Activated T-cell treated with anti-CD3 and anti-CD28 coated beads for 1 hour (primary cell): ENCODE results near the gene ZRANB2.

Experiments used
- DNase-seq: peaks from one replicate; pipeline ENCODE4 v3.0.0-alpha.2; 2020; ENCODE audit warnings: low read depth

Gene ZRANB2

DNA sequence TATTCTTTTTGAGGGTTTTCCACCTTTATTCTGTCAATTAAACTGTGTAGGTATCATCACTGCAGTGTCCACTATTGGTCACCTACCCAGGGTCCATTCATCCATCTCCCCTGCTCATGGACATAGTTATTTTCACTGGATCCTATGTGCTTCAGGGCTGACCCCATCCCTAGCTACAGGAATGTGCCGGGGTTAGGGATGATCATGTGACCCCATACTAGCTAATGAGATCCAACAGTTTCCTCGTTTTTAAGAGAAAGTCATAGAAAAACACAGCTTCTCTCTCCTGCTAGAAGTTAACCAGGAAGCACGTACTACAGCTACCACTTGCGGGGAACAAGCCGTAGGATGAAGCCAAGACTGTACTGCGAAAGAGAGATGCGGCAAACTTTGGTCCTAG lies 52.8 kb downstream of the ZRANB2 start:
- no peak for DNase-seq

DNA sequence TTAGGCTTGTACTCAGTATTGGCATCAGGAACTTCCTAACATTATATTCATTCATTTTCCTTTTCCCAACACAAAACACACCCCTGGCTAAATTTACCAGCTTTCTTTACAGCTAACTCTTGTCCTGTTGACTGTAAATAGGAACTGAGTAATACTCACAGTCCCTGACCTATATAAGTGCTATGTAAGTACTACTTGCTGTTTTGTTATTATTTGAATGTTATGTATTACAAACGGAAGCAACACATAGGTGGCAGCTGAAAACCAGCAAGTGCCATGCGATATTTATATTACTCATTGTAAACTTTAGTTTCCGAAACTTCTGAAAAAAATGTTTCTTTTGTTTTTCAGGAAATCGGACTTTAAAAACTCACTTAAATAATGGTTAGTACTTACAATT lies 54.7 kb downstream of the ZRANB2 start:
- no peak for DNase-seq

DNA sequence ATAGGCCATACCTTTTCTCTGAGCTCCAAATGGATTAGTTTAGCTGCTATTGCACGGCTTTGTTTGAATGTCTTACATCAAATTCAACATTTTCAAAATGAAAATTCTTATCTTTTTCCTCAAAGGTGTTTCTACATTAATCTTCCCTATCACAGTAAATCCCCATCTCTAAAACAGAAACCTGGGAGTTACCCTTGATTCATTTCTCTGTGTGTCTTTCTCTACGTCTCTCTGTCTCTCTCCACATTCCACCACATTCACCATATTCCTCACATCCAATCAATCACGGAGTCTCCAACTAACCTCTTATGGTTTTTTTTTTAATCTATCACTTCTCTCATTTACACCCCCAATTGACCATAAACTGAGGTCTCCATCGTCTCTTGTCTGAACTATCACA lies 57.3 kb downstream of the ZRANB2 start:
- DNase-seq, result no peak

DNA sequence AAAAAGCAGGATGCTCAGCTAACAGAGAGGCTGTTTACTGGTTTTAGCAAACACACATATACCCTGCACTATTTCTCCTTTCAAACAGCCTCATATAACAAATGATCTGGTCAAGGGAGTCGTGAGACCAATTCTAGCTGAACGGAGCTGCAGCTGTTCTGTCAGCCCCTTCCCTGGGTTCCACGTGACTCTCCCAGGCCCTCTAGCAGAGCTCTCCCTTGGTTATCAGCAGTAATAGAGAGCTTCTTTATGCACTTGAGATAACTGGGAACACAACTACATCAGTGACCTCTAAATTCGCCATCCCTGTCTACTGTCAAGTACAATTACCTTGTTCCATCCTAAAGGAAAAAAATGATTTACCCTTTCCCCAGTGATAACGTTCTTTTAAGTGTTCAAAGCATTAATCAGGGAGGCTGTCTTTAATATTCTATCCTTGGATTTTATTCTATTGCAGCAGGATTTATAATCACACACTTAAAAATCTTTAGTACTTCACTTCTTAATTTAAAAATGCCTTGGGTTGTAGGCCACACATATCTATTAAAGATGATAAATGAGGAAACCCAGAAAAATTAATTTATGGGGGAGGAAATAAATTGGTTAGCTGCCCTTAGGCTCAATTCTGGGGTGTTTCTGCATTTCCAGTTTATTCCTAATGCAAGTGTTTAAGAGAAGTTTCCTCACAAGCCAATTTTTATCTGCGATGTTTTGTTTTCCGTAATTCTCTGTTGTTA lies 61.4 kb downstream of the ZRANB2 start:
- no peak for DNase-seq

DNA sequence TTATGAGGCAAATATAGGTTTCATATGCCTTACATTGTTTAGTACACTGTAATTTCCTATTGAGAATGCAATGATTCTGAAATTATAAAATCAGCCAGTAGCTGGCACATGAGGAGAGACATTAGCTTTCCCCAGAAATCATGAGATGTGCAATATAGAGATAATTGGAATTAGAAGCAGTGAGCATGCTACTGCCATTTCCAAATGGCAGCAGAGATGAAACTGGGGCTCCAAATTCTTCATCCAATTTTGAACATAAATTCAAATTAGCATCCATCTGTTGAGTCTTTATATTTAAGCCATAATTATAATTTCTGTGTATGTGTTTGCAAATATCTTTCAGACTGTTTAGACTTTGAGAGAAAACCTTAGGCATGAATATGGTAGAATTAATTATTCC lies 62.0 kb downstream of the ZRANB2 start:
- no peak for DNase-seq

DNA sequence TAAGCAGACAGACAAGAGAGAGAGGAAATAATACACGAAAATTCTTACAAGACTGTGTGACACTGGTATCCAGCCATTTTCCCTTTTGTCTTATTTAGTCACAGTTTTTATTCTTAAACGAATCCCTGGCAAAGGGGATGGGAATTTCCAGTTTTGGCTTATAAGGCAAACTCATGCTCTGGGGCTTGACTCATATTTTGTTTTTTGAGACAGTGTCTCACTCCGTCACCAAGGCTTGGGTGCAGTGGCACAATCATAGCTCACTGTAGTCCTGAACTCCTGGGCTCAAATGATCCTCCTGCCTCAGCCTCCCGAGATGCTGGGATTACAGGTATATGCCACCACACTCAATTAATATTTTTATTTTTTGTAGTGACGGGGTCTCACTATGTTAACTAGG lies 65.1 kb downstream of the ZRANB2 start:
- DNase-seq, result no peak

DNA sequence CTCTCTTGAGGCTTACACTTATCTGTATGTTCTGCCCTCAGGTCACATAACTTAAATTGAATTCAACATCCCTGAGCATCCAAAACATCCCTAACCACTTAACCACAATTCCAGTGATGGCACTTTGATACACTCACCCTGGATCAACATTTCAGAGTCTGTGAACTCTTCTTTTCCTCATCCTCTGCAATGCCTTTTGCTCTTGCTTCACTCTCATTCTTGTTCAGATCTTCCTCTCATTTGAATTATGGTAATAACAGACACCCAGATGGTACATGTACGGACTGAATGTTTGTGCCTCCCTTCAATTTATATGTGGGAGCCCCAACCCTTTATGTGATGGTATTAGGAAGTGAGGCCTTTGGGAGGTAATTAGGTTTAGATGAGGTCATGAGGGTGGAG lies 66.7 kb downstream of the ZRANB2 start:
- no peak for DNase-seq
